ENCODE measurements around the gene PPP3CA. TPM values are rescaled to one million over a fixed set of nuclear protein-coding genes. Genes with fewer than 3 reads are reported as not detected.

PPP3CA gene
- total and polyA plus RNA-seq, 2 experiments from 2014 or later, result 27.0 to 45.2 TPM

GRCh38 chr4:101044766-101045165 is 302.6 kb downstream of the PPP3CA start:
- Histone ChIP-seq H3K27ac (ENCODE audit: low read depth) (no peak overlapping the region), H3K4me1 (ENCODE audit: insufficient read depth) (peaks cover 14% of the 10 kb centered on the region), H4K20me1 (replicated peaks; ENCODE audit: insufficient read depth) (no peaks in the 10 kb centered on the region), H3K79me2 (replicated peaks; ENCODE audit: insufficient read depth) (no peaks in the 10 kb centered on the region), H2AFZ (no peak overlapping the region), H3F3A (replicated peaks; ENCODE audit: low read depth) (no peaks in the 10 kb centered on the region), H3K27me3 (ENCODE audit: insufficient read depth) (no peaks in the 10 kb centered on the region), H3K9me2 (ENCODE audit: insufficient read depth) (no peaks in the 10 kb centered on the region), H3K36me3 (ENCODE audit: insufficient read depth) (no peaks in the 10 kb centered on the region), H3K4me3 (no peak overlapping the region), H3K4me2 (no peak overlapping the region)
- Mint-ChIP-seq H3K27me3 (ENCODE audit: insufficient read depth, low read depth, poor library complexity) (no peaks in the 10 kb centered on the region), H3K4me1 (peaks cover 24% of the 10 kb centered on the region), H3K4me3 (no peak overlapping the region), H3K27ac (no peak overlapping the region; the same call in 1 of the 2 replicates), H3K9me3 (no peaks in the 10 kb centered on the region), H3K36me3 (ENCODE audit: low read depth) (no peaks in the 10 kb centered on the region)
- peak; percentile 90 for ATAC-seq
- DNase-seq (ENCODE audit: low spot score), result peak; percentile 24
- TF ChIP-seq POLR2AphosphoS5 (IDR thresholded peaks at IDR 0.05; ENCODE audit: low read depth), result no peak
- TF ChIP-seq ZNF462 (CRISPR knock-in tag; IDR thresholded peaks at IDR 0.05), result peak; percentile 93

- H3K27me3 Mint-ChIP-seq (ENCODE audit: insufficient read depth, low read depth, poor library complexity), result no peaks in the 10 kb centered on the region
- no peak for DNase-seq (ENCODE audit: low spot score)
- H3K9me3 Mint-ChIP-seq, result no peaks in the 10 kb centered on the region
- no peaks in the 10 kb centered on the region for H3K79me2 ChIP-seq (replicated peaks; ENCODE audit: insufficient read depth)
- H3K27ac ChIP-seq (ENCODE audit: low read depth), result no peak overlapping the region
- no peak for ATAC-seq
- no peaks in the 10 kb centered on the region for H3K36me3 ChIP-seq (ENCODE audit: insufficient read depth)
- H3K4me2 ChIP-seq, result no peak overlapping the region
- H3K36me3 Mint-ChIP-seq (ENCODE audit: low read depth), result peaks cover 8% of the 10 kb centered on the region; the same call in 2 of the 3 replicates
- no peaks in the 10 kb centered on the region for H3F3A ChIP-seq (replicated peaks; ENCODE audit: low read depth)
- H3K27me3 ChIP-seq (ENCODE audit: insufficient read depth), result no peaks in the 10 kb centered on the region
- no peak overlapping the region for H2AFZ ChIP-seq
- no peaks in the 10 kb centered on the region for H4K20me1 ChIP-seq (replicated peaks; ENCODE audit: insufficient read depth)
- H3K27ac Mint-ChIP-seq, result no peak overlapping the region
- no peak overlapping the region for H3K4me3 Mint-ChIP-seq
- H3K4me1 Mint-ChIP-seq, result peaks cover 24% of the 10 kb centered on the region
- H3K4me3 ChIP-seq, result no peak overlapping the region
- peaks cover 14% of the 10 kb centered on the region for H3K4me1 ChIP-seq (ENCODE audit: insufficient read depth)
- H3K9me2 ChIP-seq (ENCODE audit: insufficient read depth), result no peaks in the 10 kb centered on the region
- TF ChIP-seq EZH2 (IDR thresholded peaks at IDR 0.05; ENCODE audit: low read depth, unreplicated experiment) (no peak), ZNF462 (CRISPR knock-in tag; IDR thresholded peaks at IDR 0.05) (no peak), EZH2phosphoT487 (IDR thresholded peaks at IDR 0.05; ENCODE audit: unreplicated experiment) (no peak), CREB1 (CRISPR knock-in tag; IDR thresholded peaks at IDR 0.05; ENCODE audit: low read depth) (no peak)
Observed at GRCh38 chr4:101042847-101043246, 304.5 kb downstream of the PPP3CA start.
